Prostate gland (tissue), 2 donors: ENCODE data around the gene ATG4B. TPM values are rescaled to one million over a fixed set of nuclear protein-coding genes. Genes with fewer than 3 reads are reported as not detected.

Experiments
- DNase-seq: peaks from one replicate; pipeline ENCODE4 v3.0.0-alpha.2; 2019; ENCODE audit warnings: low spot score
- H3K27ac ChIP-seq, 2 donors: fragments of 200-600 bp; sonication (generic); 2 replicates each; pipeline ENCODE4 v1.5.1; 2017 to 2019
- H3K27me3 ChIP-seq: fragments of 200-600 bp; sonication (generic); replicated peaks from 2 replicates; pipeline ENCODE4 v1.5.1; 2019; ENCODE audit not compliant: insufficient read depth
- H3K36me3 ChIP-seq, 2 donors: fragments of 200-600 bp; sonication (generic); 1 replicate in 1 of 2; 2 replicates in 1 of 2; pipeline versions ENCODE4 v1.5.1 to v1.8.1; 2017 to 2019
- H3K4me1 ChIP-seq: fragments of 200-600 bp; sonication (generic); replicated peaks from 2 replicates; pipeline ENCODE4 v1.5.1; 2019
- H3K4me3 ChIP-seq, 2 donors: fragments of 200-600 bp; sonication (generic); 2 replicates each; pipeline ENCODE4 v1.5.1; 2017 to 2019
- H3K9me3 ChIP-seq: fragments of 200-600 bp; sonication (generic); 2 replicates; pipeline ENCODE4 v1.5.1; 2017
- POLR2A ChIP-seq: fragments of 450-650 bp; IDR thresholded peaks from one replicate; pipeline ENCODE4 v1.6.1; 2016; ENCODE audit warnings: antibody characterized with exemption, mild to moderate bottlenecking
- POLR2AphosphoS5 ChIP-seq: sonication (generic); formaldehyde crosslinking; IDR thresholded peaks from one replicate; pipeline ENCODE4 v1.6.1; 2017; ENCODE audit warnings: antibody characterized with exemption
- WGBS: methylation state at CpG from one replicate; pipeline ENCODE4 v1.1.5; 2018; 5-methylcytosine and 5-hydroxymethylcytosine counted together
- intact Hi-C: fragments of 100-400 bp; cut with DNase I; formaldehyde crosslinking; loops from one replicate; pipeline ENCODE4 v1.14.2; 2022
- total RNA-seq, 2 donors: library from RNA; depleted of rRNA; stranded (reverse); fragments of >200 nt; gene quantifications; one replicate each; pipeline ENCODE4 v1.1.0, GENCODE V29; 2016
- TF ChIP-seq, protein P1 (sequence below), 4 experiments: fragments of 200-600 bp in 2 of 4; fragments of 450-650 bp in 2 of 4; sonication (generic) in 2 of 4; IDR thresholded peaks; 1 replicate in 3 of 4; 2 replicates in 1 of 4; pipeline ENCODE4 v1.5.1; 2016 to 2019; ENCODE audit warnings: antibody characterized with exemption in 4 of 4, mild to moderate bottlenecking in 2 of 4, moderate library complexity in 2 of 4

Gene ATG4B
- total RNA-seq, 2 donors from 2014 or later = 63.9 to 162 TPM

- Histone ChIP-seq H3K27me3 (no peaks in the 10 kb centered on the region), H3K36me3 (peaks cover 0 to 15% of the 10 kb centered on the region in 2 donors), H3K9me3 (no peaks in the 10 kb centered on the region), H3K27ac (no peak overlapping the region), H3K4me3 (no peak overlapping the region), H3K4me1 (no peaks in the 10 kb centered on the region)
- WGBS = 86% methylated on average over 29 of the region's 31 CpGs
- no peak for DNase-seq
- TF ChIP-seq, protein P1, sequence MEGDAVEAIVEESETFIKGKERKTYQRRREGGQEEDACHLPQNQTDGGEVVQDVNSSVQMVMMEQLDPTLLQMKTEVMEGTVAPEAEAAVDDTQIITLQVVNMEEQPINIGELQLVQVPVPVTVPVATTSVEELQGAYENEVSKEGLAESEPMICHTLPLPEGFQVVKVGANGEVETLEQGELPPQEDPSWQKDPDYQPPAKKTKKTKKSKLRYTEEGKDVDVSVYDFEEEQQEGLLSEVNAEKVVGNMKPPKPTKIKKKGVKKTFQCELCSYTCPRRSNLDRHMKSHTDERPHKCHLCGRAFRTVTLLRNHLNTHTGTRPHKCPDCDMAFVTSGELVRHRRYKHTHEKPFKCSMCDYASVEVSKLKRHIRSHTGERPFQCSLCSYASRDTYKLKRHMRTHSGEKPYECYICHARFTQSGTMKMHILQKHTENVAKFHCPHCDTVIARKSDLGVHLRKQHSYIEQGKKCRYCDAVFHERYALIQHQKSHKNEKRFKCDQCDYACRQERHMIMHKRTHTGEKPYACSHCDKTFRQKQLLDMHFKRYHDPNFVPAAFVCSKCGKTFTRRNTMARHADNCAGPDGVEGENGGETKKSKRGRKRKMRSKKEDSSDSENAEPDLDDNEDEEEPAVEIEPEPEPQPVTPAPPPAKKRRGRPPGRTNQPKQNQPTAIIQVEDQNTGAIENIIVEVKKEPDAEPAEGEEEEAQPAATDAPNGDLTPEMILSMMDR (IDR thresholded peaks at IDR 0.05) = no peak
- TF ChIP-seq POLR2A (no peak), POLR2AphosphoS5 (no peak)
- intact Hi-C loops = no loop called here
Measured at GRCh38 chr2:241670333-241671110, 33.0 kb downstream of the ATG4B start.

GRCh38 chr2:241671457-241672240, 34.2 kb downstream of the ATG4B start:
- intact Hi-C loops = no loop called here
- Histone ChIP-seq H3K27me3 (no peaks in the 10 kb centered on the region), H3K9me3 (no peaks in the 10 kb centered on the region), H3K36me3 (peaks cover 0 to 13% of the 10 kb centered on the region in 2 donors), H3K27ac (no peak overlapping the region), H3K4me3 (no peak overlapping the region), H3K4me1 (no peaks in the 10 kb centered on the region)
- DNase-seq = no peak
- 92% methylated on average over 30 of the region's 31 CpGs for WGBS
- TF ChIP-seq POLR2A (no peak), POLR2AphosphoS5 (no peak)
- TF ChIP-seq, protein P1 (IDR thresholded peaks at IDR 0.05) = no peak

DNA sequence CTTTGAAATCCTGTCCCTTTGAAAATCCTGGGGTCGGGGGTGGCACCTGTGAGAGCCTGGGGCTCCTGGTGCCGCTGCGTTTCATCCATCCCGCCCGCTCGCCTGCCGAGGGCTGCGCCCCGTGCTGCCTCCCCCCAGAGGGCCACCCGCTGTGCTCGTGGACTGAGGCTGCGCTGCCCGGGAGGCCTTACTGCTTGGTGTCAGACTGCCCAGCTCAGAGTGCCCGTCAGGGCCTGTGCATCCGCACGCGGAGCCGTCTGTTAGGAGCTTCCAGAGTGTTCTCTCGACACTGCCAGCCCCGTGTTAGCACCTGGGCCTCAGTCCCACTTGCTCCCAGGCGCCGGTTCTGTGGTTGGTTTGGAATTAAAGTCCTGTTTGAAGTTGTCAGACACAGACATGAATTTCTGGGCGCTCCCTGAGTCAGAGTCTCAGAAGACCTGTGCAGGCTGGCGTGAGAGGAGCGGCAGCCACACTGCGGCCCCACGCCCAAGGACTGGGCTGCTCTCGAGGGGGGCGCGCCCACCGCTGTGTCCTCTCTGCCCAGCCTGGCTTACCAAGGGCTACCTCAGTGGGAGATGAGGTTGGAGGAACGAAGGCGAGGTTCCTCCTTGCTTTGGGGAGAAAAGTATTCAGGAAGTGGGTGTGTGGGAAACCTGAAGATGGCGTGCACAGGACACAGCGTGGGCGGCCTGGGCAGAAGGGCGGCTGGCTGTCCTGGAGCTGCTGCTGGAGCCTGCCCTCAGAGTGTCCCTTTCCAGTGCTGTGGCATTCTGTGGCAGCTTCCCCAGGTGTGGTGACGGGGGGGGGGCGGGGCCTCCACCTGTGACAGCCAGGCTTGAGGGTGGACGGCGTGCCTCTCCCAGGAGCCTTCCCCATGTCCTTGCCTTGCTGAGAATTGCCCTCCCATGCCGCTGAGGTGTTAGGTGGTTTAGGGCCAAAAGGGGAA, 35.0 kb downstream of the ATG4B start:
- intact Hi-C loops = no loop called here
- Histone ChIP-seq H3K4me3 (no peak overlapping the region), H3K27ac (no peak overlapping the region), H3K4me1 (no peaks in the 10 kb centered on the region), H3K36me3 (peaks cover 0 to 9% of the 10 kb centered on the region in 2 donors), H3K27me3 (no peaks in the 10 kb centered on the region), H3K9me3 (no peaks in the 10 kb centered on the region)
- TF ChIP-seq POLR2AphosphoS5 (no peak), POLR2A (no peak)
- TF ChIP-seq, protein P1 (IDR thresholded peaks at IDR 0.05) = no peak
- DNase-seq = no peak
- 90% methylated on average over 37 of the region's 42 CpGs for WGBS

- WGBS = 95% methylated on average over 18 of the region's 18 CpGs
- Histone ChIP-seq H3K4me1 (no peaks in the 10 kb centered on the region), H3K36me3 (peaks cover 0 to 8% of the 10 kb centered on the region in 2 donors), H3K27me3 (no peaks in the 10 kb centered on the region), H3K27ac (no peak overlapping the region), H3K9me3 (no peaks in the 10 kb centered on the region), H3K4me3 (no peak overlapping the region)
- intact Hi-C loops = no loop called here
- TF ChIP-seq POLR2AphosphoS5 (no peak), POLR2A (no peak)
- TF ChIP-seq, protein P1 (IDR thresholded peaks at IDR 0.05) = no peak
- no peak for DNase-seq
Measured at GRCh38 chr2:241673189-241673663, 35.7 kb downstream of the ATG4B start.
